HEK293T (cell line): ENCODE results near the gene GTF2A2.

Experiments used
- BHLHE40 ChIP-seq: fragments of 450-650 bp; IDR thresholded peaks from 2 replicates; pipeline ENCODE4 v1.6.1; 2016; ENCODE audit warnings: mild to moderate bottlenecking, moderate library complexity, borderline replicate concordance
- FOXM1 ChIP-seq: fragments of 450-650 bp; IDR thresholded peaks from 2 replicates; pipeline ENCODE4 v1.6.1; 2017; ENCODE audit warnings: mild to moderate bottlenecking, borderline replicate concordance
- SP1 ChIP-seq: fragments of 450-650 bp; IDR thresholded peaks from 2 replicates; pipeline ENCODE4 v1.6.1; 2017
- TARDBP ChIP-seq: fragments of 450-650 bp; IDR thresholded peaks from 2 replicates; pipeline ENCODE4 v1.6.1; 2016

DNA sequence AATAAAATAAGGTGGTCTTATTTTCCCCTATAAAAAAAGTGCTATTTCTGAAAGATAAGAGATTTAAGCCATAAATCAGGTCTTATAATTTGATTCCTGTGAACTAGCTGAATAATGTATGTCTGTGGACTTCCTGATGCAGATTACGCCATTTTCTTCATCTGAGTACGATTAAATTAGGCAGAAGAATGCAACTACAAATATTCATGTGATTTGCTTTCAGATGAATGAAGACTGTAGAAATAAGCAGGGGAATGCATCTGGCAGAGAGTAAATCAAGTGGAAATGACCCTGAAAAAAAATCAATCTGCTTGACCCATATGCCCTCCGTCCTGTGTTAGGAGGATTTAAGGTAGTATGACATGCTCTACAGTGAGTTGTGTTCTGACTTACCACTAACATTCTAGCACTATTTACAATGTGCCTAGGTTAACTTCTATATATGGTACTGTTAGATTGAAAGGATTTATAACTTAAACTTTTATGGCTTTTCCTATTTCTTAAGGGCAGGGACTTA lies 17.1 kb upstream of the GTF2A2 start:
- TF ChIP-seq FOXM1 (no peak), SP1 (no peak), TARDBP (no peak), BHLHE40 (no peak)
